Stimulated activated CD4-positive, alpha-beta T cell treated with anti-CD3 and anti-CD28 coated beads, TNF-alpha, amount 100 ng/mL, for 1 hour (primary cell): ENCODE measurements around the gene DVL1.

Source experiments
- DNase-seq, 3 donors: peaks; one replicate each; pipeline ENCODE4 v3.0.0-alpha.2; 2020; ENCODE audit warnings: low read depth in 3 of 3, low spot score in 1 of 3

Gene DVL1

DNA sequence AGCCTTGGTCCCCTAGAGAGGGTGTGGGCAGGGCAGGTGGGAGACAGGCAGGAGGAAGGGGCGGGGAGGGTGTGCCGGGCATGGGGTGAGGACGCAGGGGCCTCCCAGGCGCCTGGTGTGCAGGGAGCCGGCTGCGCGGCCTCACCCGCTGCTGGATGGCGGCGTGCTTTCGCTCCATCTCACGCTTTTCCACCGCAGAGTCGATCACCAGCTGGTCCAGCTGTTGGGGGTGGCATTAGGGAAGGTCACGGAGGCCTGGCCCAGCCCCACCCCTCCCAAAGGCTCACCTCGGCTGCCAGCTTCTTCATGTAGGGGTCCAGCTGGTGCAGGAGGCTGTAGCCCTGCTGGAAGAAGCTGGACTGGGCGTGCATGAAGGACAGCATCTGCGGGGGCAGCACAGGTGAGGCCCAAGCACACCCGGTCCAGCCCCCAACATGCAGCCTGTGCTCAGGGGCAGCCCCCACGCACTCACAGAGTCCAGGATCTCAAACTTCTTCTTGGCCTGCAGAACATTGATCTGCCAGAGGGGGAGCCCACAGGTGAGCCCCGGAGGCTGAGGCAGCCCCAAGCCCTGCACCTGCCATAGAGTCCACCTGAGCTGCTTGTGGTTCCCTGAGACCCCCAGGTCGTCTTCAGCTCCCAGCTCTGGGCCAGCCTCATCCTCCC is 49.4 kb downstream of the DVL1 start:
- no peak for DNase-seq

DNA sequence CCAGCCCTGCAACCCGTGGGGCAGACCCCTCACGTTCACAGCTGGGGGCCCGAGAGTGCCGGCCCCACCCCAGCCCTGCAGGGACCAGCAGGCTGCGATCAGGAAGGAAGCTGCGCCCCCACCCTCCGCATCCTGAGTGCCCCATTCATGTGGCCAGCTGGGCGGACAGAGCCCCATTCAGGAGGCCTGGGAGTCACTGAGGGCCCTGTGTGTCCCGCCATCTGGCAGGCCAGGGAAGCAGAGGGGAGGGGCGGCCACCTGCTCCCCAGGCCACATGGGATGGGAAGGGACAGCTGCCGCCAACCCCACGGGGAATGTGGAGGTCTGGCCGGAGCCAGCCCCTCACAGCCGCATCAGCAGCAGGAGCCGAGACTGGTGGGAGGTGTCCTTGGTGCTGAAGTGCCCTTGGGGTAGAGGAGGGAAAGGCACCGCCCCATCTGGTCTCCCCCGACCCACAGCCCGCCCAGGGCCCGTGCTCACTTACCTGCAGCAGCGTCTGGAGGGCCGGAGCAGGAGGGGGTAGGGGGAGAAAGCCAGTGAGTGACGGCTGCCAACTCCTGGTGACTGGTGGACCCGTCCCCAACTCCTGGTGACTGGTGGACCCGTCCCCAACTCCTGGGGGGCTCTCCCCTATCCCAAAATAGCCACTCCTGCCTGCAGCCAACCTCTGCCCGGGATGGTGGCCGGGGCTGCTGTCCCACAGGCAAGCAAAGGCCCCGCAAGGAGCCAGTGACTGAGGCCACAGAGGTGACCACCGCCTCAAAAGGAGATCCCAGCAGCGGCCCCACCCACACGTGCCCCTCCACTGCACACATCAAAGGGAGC is 50.1 kb downstream of the DVL1 start:
- no peak for DNase-seq

DNA sequence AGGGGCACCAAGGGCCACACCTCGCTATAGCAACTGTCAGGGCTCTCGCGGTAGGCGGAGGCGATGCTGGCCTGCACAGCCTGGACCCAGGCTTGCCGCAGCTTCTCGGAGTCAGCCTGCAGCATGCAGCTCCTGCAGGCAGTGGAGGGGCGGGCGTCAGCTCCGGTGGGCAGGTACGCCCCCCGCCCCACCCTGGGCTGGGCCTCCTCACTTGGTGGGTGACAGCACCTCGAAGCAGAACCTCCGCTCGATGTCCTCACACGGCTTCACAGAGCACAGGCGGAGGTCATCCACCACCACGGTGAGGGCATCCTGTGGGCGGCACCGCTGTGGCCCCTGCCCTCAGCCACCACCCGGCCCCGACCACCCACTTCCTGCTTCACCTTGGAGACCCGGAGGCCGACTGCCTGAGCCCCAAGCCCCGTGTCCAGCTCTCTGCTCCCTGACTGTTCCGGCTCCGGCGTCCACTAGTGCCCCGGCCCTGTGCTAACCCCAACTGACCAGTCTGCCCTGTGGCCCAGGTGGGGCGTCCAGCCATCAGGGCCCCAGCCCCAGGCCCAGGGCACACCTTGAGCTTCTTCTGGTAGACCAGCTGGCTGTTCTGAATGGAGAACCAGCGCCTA is 51.3 kb downstream of the DVL1 start:
- DNase-seq, result no peak

DNA sequence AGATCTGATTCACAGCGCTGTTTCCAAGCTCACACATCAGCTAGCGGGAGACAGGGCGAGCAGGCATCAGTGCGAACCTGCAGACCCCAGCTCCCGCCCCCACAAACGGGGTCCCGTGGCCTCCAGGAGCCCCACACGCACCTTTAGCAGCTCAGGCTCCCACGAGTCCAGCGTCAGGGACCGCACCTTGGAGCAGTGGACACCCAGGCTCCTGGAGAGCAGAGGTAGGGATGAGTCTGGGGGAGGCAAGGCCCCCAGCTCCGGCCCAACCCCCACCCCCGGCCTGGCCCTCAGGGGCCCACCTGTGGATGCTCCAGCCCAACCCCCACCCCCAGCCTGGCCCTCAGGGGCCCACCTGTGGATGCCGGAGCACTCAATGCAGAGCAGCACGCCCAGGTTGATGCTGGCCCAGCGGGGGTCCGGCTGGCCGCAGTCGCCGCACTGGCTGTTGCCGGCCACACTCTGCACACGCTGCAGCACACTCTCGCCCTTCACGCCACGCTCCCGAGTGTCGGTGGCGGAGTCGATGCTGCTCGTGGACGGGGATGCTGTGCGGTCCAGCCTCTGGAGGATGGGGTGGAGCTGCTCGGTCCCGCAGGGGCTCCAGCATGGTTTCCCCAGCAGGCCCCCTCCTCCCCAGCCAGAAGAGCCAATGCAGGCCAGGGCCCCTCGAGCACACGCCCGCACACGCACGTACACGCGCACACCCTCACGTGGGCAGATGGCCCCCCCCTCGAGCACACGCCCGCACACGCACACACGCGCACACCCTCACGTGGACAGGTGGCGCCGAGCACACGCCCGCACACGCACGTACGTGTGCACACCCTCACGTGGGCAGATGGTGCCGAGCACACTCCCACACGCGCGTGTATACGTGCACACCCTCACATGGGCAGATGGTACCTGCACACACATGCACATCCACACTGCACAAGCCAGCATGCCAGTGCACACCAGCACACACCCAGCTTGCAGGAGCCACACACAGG is 52.9 kb downstream of the DVL1 start:
- no peak for DNase-seq

DNA sequence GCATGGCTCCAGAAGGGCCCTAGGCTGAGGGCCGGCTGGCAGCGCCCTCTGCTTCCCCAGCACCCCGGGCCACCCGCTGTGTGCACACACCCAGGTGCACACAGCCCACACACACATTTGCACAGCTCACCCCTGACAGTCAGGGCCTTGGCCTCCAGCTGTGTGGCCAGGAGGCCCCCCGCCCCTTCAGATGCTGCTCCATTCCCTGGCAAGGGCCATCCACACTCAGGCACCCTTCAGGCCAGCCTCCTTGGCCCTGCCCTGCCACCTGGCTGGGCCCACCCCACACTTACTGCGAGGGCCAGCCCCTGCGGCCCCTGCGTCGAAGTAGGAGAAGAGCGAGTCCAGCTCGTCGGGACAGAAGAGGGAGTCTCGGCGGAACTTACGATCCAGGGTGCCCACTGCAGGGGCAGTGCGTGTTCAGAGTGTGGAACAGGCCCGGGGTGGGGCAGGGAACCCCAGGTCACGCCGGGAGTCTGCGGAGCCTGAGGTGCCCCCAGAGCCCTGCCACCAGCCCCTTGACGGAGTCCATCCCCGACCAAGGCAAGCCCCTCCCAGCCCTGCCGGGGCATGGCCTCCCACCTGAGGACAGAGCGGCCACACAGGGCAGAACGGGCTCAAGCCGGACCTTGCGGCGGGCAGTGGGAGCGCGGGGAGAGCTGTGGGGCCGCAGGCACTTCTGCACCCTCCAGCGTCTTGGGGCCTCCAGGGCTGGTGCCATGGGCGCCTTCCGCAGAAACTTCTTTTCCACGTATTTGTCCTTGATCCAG is 53.9 kb downstream of the DVL1 start:
- DNase-seq, result no peak

DNA sequence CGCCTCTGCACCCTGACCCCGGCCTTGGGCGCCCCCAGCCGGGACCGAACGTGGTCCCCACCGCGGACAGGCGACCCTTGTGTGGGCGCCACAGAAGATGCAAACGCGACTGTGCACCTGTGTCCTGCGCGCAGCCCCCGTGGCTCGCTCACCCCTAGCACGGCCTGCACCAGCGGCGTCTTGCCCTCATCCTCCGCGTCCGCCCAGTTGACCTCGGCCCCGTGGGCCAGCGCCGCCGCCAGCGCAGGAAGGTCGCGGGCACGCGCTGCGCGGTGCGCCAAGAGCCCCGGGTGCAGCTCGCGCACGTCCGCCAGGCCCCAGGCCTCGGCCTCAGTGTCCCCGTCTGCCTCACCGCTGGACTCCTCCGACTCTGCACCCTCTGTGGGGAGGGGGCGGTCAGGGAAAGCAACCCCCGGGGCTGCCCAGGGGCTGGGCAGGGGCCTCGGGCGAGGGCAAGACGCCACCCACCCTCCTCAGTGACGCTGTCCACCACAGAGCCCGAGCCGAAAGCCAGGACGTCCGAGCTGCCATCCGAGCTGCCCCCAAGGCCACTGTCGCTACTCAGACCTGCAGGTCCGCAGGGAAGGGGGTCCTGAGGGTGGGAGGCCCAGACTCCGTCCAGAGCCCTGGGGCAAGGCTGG is 54.8 kb downstream of the DVL1 start:
- no peak for DNase-seq

DNA sequence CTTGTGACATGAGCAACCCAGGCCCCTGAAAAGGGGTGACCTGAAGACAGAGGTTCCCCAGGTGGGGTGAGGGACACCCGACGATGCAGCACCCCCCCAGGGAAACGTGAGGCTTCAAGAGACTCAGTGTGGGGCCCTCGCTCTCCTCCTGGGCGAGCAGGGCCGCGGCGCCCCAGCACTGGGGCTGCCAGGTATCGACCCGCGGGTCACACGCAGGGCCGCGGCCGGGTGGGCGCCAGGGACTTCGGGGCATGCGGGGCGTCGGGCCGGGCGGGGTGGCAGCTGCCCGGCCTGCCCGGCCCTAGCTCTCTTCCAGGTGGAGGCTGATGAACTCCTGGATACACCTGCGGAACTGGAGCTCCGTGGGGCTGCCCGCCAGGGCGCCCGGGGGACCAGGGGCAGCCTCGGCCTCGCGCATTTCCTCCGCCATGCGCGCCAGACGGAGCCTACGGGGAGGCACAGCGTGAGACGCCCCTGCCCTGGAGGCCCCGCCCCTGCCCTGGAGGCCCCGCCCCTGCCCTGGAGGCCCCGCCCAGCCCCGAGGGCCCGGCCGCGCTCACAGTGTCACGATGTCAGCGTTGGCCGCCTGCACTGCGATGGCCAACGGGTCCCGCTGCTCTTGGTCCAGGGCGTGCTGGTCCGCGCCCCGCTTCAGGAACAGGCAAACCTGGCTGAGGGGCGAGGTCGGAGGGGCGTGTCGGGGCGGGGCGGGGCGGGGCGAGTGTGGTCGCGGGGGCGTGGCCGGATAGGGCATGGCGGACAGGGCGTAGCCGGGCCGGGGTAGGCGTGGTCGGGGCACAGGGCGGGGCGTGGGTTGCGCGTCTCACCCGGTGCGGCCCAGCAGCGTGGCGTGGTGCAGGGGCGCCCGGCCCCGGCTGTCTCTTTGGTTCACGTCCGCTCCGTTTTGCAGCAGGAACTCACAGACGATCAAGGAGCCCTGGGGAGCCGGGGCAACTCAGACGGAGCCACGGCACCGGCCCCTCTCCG is 55.7 kb downstream of the DVL1 start:
- DNase-seq, result no peak

DNA sequence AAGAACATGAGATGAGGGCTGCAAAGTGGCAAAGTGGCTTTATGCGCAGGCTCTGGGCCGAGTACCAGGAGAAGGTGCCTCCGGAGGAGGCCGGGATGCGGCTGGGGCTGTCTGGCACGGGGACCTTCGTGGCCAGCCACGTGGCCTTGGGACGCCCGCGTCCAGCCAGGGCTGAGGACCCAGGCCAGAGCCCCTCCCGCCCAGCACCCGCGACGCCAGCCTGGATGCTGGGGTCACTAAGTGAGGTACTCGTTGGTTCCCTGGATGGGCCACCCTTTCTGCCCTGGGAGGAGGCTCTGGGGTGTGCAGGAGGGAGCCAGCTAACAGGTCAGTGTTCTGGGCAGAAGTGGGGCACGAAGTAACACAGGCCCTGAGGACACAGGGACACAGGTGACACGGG is 56.4 kb downstream of the DVL1 start:
- DNase-seq, result no peak

DNA sequence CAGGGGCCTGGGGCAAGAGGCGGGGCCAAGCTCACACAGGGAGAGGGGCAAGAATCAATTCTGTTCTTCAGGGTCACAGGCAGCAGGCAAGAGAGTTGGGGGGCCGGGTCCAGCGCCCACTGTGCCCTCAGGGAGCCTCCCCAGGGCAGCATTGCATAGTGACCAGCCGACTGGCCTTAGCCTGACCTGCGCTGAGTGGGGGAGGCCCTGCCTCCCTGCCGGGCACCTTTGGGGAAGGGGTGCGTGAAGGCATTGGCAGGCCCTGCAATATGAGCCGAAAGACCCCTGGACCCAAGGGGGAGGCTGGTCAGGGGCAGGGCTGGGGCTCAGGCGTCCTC is 56.8 kb downstream of the DVL1 start:
- DNase-seq, result no peak

DNA sequence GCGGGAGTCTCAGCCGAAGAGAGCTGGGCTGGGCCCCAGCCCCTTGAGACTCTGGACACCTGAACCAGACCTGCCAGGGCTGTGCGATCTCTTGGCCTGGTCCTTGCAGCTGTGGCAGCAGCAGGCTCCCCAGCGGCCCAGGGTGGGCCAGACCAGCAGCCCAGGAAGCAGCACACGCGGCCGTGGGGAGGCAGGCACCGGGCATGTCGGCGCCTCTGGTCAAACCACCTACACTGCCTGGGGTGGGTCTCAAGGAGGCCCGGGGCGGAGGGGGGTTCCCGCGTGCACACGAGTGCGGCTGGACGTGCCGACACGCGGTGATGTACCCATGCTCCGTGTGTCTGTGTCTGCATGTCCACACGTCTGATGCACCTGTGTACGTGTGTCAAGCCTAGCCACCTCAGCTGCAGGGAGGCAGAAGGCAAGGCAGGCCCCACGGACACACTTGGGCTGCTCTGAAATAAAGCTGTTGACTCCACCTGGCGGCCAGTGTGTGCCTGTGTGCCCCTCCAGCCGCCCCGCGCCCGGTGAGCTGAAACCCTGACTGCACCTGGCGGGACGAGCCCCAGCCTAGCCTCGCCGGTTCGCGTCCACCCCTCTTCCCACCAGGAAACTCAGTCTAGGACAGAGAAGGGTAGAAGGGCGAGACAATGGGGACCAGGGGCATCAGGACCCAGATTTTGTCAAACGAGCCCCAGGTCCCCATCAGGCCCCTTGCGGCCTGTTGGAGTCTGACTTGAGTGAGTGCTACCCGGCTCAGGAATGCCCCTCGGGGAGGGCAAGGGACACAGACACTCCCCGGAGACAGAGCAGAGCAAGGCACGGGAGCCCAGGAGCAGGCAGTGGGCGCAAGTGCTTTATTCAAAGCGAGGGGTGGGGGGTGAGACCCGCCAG is 57.4 kb downstream of the DVL1 start:
- peak in 2 of 3 donors; percentile 32 to 56 for DNase-seq

DNA sequence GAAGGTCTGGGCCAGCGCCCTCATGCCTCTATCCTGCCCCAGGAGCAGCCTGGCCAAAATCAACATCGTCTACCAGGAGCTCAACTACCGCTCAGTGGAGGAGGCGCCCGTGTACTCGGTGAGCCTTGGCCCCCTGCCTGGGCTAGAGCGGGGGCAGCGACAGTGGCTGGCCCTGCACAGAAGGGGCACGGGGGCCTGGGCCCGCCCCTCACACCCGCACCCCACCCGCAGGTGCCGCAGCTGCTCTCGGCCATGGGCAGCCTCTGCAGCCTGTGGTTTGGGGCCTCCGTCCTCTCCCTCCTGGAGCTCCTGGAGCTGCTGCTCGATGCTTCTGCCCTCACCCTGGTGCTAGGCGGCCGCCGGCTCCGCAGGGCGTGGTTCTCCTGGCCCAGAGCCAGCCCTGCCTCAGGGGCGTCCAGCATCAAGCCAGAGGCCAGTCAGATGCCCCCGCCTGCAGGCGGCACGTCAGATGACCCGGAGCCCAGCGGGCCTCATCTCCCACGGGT is 58.1 kb downstream of the DVL1 start:
- DNase-seq, result no peak

DNA sequence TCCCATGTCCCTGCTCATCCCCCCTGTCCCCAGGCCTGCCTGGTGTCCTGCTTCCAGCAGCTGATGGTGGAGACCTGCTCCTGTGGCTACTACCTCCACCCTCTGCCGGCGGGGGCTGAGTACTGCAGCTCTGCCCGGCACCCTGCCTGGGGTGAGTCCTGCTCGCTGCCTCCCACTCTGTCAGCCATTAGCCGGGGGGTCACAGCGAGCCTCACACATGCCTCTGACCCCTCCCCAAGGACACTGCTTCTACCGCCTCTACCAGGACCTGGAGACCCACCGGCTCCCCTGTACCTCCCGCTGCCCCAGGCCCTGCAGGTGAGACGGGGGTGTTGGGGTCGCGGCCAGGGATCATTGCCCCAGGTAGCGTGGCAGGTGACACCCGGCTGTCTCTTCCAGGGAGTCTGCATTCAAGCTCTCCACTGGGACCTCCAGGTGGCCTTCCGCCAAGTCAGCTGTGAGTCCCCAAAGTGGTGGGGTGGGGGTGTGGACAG is 58.9 kb downstream of the DVL1 start:
- DNase-seq, result peak in 1 of 3 donors; percentile 63

DNA sequence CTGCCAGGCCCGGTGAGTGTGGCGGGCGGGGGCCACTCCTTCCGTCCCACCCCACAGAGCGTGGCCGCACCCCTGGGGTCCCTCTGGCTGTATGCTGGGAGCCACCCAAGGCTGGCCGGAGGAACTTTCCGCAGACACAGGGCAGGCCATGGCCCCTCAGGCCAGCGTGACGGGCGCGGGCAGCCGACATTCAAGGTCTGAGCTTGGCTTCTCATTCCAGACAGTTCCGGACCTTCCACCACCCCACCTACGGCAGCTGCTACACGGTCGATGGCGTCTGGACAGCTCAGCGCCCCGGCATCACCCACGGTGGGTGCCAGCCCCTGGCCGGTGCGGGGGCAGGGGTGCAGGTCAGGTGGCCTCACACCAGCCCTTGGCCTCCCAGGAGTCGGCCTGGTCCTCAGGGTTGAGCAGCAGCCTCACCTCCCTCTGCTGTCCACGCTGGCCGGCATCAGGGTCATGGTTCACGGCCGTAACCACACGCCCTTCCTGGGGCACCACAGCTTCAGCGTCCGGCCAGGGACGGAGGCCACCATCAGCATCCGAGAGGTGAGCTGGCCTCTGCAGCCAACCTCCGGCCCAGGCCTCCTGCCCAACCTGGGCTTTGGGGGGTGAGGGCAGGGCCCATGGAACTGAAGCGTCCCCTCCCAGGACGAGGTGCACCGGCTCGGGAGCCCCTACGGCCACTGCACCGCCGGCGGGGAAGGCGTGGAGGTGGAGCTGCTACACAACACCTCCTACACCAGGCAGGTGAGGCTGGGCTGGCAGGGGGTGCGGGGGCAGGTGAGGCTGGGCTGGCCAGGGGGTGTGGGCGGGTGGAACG is 61.7 kb downstream of the DVL1 start:
- no peak for DNase-seq

DNA sequence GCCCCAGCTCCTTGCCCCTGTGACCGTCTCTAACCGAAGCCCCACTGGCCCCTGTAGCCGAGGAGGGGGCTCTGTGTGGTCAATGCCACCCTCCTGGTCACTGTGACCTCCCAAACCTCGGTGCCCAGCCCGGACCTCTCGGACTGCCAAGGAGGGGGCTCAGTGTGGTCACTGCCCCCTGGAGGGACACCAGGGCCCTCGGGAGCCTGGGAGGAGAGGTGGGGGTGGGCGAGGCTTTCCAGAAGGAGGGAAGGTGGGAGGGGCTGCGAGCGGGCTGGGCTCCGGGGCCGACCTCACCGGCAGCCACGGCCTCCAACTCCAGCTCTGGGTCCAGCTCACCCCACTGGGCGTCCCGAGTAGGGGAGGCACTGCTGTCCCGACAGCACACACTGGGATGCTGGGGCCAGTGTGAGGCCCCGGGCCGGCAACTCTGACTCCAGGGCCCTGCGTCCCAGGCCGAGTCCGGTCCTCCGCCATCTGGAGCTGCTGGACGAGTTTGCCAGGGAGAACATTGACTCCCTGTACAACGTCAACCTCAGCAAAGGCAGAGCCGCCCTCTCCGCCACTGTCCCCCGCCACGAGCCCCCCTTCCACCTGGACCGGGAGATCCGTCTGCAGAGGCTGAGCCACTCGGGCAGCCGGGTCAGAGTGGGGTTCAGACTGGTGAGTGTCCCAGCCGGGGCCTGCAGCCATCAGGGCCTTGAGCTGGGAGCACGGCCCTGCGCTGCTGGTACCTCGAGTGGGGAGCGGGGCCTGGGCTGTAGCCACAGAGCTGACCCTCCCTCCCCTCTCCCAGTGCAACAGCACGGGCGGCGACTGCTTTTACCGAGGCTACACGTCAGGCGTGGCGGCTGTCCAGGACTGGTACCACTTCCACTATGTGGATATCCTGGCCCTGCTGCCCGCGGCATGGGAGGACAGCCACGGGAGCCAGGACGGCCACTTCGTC is 62.6 kb downstream of the DVL1 start:
- no peak for DNase-seq

DNA sequence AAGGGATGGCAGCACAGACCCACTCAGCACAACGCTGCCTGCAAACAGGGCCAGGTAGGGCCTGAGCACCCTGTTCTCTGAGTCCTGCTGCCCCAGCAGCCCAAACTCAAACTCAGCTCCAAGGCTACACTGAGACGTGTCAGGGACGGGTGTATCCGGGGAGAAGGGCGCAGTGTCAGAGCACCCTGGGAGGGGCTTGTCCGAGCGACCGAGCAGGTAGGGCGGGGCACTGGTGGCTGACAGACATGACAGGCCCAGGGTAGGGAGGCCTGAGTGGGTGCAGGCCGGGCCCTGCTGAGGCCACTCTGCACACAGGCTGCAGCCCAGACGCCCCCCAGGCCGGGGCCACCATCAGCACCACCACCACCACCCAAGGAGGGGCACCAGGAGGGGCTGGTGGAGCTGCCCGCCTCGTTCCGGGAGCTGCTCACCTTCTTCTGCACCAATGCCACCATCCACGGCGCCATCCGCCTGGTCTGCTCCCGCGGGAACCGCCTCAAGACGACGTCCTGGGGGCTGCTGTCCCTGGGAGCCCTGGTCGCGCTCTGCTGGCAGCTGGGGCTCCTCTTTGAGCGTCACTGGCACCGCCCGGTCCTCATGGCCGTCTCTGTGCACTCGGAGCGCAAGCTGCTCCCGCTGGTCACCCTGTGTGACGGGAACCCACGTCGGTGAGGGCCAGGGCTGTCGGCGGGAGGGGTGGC is 63.5 kb downstream of the DVL1 start:
- no peak for DNase-seq
